ENCODE measurements around the gene ZNF45.

DNA sequence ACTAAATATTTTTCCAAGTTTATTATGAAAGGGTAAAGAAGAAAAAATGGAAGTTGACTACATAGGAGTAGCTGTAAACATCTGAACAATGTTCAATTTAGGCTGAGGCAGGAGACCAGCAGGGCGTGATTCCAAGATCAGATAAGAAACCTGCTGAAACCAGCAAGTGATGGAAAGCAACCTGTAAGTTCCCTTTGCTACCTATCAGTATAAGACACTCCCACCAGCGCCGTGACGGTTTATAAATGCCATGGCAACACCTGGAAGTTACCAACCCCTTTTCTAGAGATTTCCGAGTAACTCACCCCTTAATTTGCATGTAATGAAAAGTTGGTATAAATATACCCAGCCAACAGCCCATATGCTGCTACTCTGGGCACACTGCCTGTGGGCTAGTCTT lies 1.1 kb upstream of the ZNF45 start:
- TF ChIP-seq POLR2A (IDR thresholded peaks at IDR 0.05; ENCODE audit: low read depth, low read length) (no peak), TAF1 (IDR thresholded peaks at IDR 0.05; ENCODE audit: borderline replicate concordance, low read depth, low read length) (no peak)

Data from GM12892 (cell line).